ENCODE measurements around the gene SDC3. TPM values are rescaled to one million over a fixed set of nuclear protein-coding genes. Genes with fewer than 3 reads are reported as not detected.
"Not testable (repeated sequence)": the region's sequence is repeated elsewhere in the genome, so short reads cannot be mapped to it uniquely, and the experiment has no call there.

SDC3 gene
- total RNA-seq, 1 experiment from 2014 or later, result 33.7 TPM

DNA sequence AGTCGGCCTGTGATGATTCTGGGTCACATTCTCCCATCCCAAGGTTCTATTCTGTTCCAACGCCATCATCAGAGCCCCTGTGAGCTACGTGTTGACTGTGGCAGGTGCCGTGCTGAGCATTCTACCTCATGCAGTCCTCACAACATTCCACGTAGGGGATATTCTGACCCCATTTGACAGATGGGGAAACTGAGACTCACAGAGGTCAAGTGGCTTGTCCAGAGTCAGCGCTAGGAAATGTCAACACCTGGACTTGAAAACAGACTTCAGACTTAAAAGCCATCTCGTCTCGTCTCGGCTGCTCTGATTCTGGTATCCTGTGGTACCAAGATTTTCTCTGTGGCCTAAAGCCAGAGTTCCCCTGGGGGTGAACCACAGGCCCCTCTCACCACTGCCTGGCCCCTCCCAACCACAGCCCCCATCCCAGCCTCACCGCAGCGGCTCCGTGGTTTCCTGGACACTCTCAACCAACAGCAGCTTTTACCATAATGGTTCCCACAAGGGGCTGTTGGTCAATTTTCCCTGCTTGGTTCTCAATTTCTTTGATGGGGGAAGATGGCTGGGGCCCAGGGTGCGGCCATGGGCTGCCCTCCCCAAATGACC, 39.6 kb downstream of the SDC3 start:
- BruUV-seq (replicated peaks), result no TSS peak
- H4K20me1 ChIP-seq (ENCODE audit: insufficient read depth), result no peaks in the 10 kb centered on the region
- intact Hi-C loops (cut with micrococcal nuclease; ENCODE audit: unreplicated experiment), result no loop called here
- no peaks in the 10 kb centered on the region for H3K36me3 ChIP-seq (ENCODE audit: low read depth)
- H3K4me2 ChIP-seq, result no peak overlapping the region
- no peaks in the 10 kb centered on the region for H3K9me2 ChIP-seq (ENCODE audit: insufficient read depth)
- no peaks in the 10 kb centered on the region for H3F3A ChIP-seq (ENCODE audit: insufficient read depth, low read depth)
- ChIA-PET CTCF (interaction anchor here (0.5 to 0.6 kb wide), 2 partner anchors 17 to 108 kb away, joined by 3 to 12 read pairs; no protein-coding TSS in a partner anchor), POLR2A (ENCODE audit: unreplicated experiment) (no interaction called here)
- H2AFZ ChIP-seq, result no peak overlapping the region
- no peak for DNase-seq
- H3K27ac ChIP-seq, result no peak overlapping the region
- no peaks in the 10 kb centered on the region for H3K79me2 ChIP-seq (ENCODE audit: low read depth)
- H3K4me3 ChIP-seq, result no peak overlapping the region
- H3K9me3 ChIP-seq (ENCODE audit: insufficient read depth, low read depth), result no peaks in the 10 kb centered on the region
- no peaks in the 10 kb centered on the region for H3K4me1 ChIP-seq (replicated peaks; ENCODE audit: insufficient read depth)
- TF ChIP-seq EZH2 (IDR thresholded peaks at IDR 0.05; ENCODE audit: low read depth), result no peak
- TF ChIP-seq, protein P1, sequence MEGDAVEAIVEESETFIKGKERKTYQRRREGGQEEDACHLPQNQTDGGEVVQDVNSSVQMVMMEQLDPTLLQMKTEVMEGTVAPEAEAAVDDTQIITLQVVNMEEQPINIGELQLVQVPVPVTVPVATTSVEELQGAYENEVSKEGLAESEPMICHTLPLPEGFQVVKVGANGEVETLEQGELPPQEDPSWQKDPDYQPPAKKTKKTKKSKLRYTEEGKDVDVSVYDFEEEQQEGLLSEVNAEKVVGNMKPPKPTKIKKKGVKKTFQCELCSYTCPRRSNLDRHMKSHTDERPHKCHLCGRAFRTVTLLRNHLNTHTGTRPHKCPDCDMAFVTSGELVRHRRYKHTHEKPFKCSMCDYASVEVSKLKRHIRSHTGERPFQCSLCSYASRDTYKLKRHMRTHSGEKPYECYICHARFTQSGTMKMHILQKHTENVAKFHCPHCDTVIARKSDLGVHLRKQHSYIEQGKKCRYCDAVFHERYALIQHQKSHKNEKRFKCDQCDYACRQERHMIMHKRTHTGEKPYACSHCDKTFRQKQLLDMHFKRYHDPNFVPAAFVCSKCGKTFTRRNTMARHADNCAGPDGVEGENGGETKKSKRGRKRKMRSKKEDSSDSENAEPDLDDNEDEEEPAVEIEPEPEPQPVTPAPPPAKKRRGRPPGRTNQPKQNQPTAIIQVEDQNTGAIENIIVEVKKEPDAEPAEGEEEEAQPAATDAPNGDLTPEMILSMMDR (conservative IDR thresholded peaks at IDR 0.05), result no peak
- H3K27me3 ChIP-seq (ENCODE audit: insufficient read depth, low read depth), result no peaks in the 10 kb centered on the region

DNA sequence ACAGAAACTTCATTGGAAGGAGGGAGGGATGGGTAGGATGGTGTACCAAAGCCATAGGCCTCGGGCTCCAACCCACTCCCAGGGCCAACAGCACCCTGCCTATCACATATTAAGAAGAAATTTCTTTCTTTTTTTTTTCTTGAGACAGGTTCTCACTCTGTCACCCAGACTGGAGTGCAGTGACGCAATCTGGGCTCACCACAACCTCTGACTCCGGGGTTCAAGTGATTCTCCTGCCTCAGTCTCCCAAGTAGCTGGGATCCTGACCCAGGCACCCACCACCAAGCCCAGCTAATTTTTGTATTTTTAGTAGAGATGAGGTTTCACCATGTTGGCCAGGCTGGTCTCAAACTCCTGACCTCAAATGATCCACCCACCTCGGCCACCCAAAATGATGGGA, 40.5 kb downstream of the SDC3 start:
- H3K9me3 ChIP-seq (ENCODE audit: insufficient read depth, low read depth); H3K79me2 ChIP-seq (ENCODE audit: low read depth); H3K36me3 ChIP-seq (ENCODE audit: low read depth); H4K20me1 ChIP-seq (ENCODE audit: insufficient read depth); H3K4me3 ChIP-seq; H3F3A ChIP-seq (ENCODE audit: insufficient read depth, low read depth); H2AFZ ChIP-seq; intact Hi-C loops (cut with micrococcal nuclease; ENCODE audit: unreplicated experiment); DNase-seq; H3K4me2 ChIP-seq; H3K27me3 ChIP-seq (ENCODE audit: insufficient read depth, low read depth); H3K9me2 ChIP-seq (ENCODE audit: insufficient read depth); H3K4me1 ChIP-seq (replicated peaks; ENCODE audit: insufficient read depth); H3K27ac ChIP-seq; POLR2A ChIA-PET (ENCODE audit: unreplicated experiment); BruUV-seq (replicated peaks): not testable (repeated sequence)
- CTCF ChIA-PET, result interaction anchor here (0.6 kb wide), 1 partner anchor 25 kb away, joined by 3 read pairs; no protein-coding TSS in a partner anchor

DNA sequence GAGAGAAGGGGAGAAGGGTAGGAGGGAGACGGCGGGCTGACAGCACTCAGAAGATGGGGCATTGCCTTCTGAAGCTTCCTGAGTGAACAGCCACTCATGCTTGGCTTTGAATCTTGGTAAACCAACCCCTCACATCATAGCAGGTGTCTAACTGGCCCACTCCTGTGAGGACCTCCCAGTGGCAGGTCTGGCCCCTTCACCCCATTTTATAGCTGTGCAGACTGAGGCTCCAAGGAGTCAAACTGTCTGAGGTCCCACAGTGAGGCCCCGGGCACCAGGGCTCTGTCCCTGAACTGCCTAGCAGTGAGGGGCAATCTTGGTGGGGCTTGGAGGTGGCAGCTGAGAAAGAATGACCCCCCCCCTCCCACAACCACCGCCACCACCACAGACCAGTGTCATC, 41.0 kb downstream of the SDC3 start:
- no peaks in the 10 kb centered on the region for H3F3A ChIP-seq (ENCODE audit: insufficient read depth, low read depth)
- no peaks in the 10 kb centered on the region for H4K20me1 ChIP-seq (ENCODE audit: insufficient read depth)
- no peak overlapping the region for H2AFZ ChIP-seq
- intact Hi-C loops (cut with micrococcal nuclease; ENCODE audit: unreplicated experiment), result no loop called here
- H3K4me1 ChIP-seq (replicated peaks; ENCODE audit: insufficient read depth), result no peaks in the 10 kb centered on the region
- no TSS peak for BruUV-seq (replicated peaks)
- no peak overlapping the region for H3K4me3 ChIP-seq
- no peak overlapping the region for H3K4me2 ChIP-seq
- ChIA-PET CTCF (interaction anchor here (0.6 kb wide), 1 partner anchor 25 kb away, joined by 3 read pairs; no protein-coding TSS in a partner anchor), POLR2A (ENCODE audit: unreplicated experiment) (no interaction called here)
- H3K79me2 ChIP-seq (ENCODE audit: low read depth), result no peaks in the 10 kb centered on the region
- DNase-seq, result no peak
- H3K27ac ChIP-seq, result no peak overlapping the region
- H3K9me3 ChIP-seq (ENCODE audit: insufficient read depth, low read depth), result no peaks in the 10 kb centered on the region
- H3K36me3 ChIP-seq (ENCODE audit: low read depth), result no peaks in the 10 kb centered on the region
- no peak for TF ChIP-seq EZH2 (IDR thresholded peaks at IDR 0.05; ENCODE audit: low read depth)
- TF ChIP-seq, protein P1 (conservative IDR thresholded peaks at IDR 0.05), result no peak
- no peaks in the 10 kb centered on the region for H3K9me2 ChIP-seq (ENCODE audit: insufficient read depth)
- H3K27me3 ChIP-seq (ENCODE audit: insufficient read depth, low read depth), result no peaks in the 10 kb centered on the region

DNA sequence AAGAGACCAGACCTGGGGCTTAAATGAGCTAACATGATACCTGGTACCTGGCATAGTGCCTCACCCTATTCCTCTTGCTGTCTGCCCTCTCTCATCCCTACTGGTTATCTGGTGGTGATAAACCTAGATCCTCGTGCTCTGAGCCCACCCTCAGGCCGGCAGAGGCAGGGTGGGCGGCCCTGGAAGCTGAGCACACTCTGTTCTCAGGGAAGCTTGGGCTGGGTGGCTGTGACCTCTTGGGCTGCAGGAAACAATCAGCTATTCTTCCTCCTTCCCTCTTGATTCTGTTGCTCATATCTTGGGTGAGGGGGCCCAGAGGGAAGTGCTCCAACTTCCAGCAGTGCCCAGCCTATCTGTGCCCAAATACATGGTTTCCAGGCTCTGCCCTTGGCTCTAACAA, 42.0 kb downstream of the SDC3 start:
- ChIA-PET CTCF (no interaction called here), POLR2A (ENCODE audit: unreplicated experiment) (no interaction called here)
- no peaks in the 10 kb centered on the region for H3K9me3 ChIP-seq (ENCODE audit: insufficient read depth, low read depth)
- H3K4me3 ChIP-seq, result no peak overlapping the region
- H3K36me3 ChIP-seq (ENCODE audit: low read depth), result no peaks in the 10 kb centered on the region
- no peak overlapping the region for H2AFZ ChIP-seq
- no peaks in the 10 kb centered on the region for H3K79me2 ChIP-seq (ENCODE audit: low read depth)
- no peaks in the 10 kb centered on the region for H3K27me3 ChIP-seq (ENCODE audit: insufficient read depth, low read depth)
- TF ChIP-seq, protein P1 (conservative IDR thresholded peaks at IDR 0.05), result no peak
- TF ChIP-seq EZH2 (IDR thresholded peaks at IDR 0.05; ENCODE audit: low read depth), result no peak
- BruUV-seq (replicated peaks), result no TSS peak
- H3F3A ChIP-seq (ENCODE audit: insufficient read depth, low read depth), result no peaks in the 10 kb centered on the region
- no peaks in the 10 kb centered on the region for H4K20me1 ChIP-seq (ENCODE audit: insufficient read depth)
- DNase-seq, result no peak
- intact Hi-C loops (cut with micrococcal nuclease; ENCODE audit: unreplicated experiment), result no loop called here
- no peaks in the 10 kb centered on the region for H3K4me1 ChIP-seq (replicated peaks; ENCODE audit: insufficient read depth)
- H3K4me2 ChIP-seq, result no peak overlapping the region
- H3K9me2 ChIP-seq (ENCODE audit: insufficient read depth), result no peaks in the 10 kb centered on the region
- no peak overlapping the region for H3K27ac ChIP-seq

Measured in PC-9 (cell line).